ENCODE results near the gene MTURN. TPM values are rescaled to one million over a fixed set of nuclear protein-coding genes. Genes with fewer than 3 reads are reported as not detected.

The MTURN gene
- total and polyA plus RNA-seq, 2 donors from 2014 or later: 54.7 to 80.1 TPM

- H3K9me3 ChIP-seq (ENCODE audit: control insufficient read depth in 2 of 3, insufficient read depth in 1 of 3, low read length in 3 of 3): no peaks in the 10 kb centered on the region
- no peaks in the 10 kb centered on the region for H3K36me3 ChIP-seq (ENCODE audit: control insufficient read depth in 2 of 3, insufficient read depth in 3 of 3, low read length in 3 of 3)
- DNase-seq: no peak
- no peak for FAIRE-seq
- H3K27ac ChIP-seq (ENCODE audit: low read depth in 2 of 2, low read length in 2 of 2): no peak overlapping the region
- no peak overlapping the region for H3K9ac ChIP-seq (ENCODE audit: low read length in 3 of 3)
- H3K4me1 ChIP-seq (ENCODE audit: control insufficient read depth in 2 of 3, insufficient read depth in 2 of 3, low read depth in 1 of 3, low read length in 3 of 3): peaks cover 0 to 31% (median 11%) of the 10 kb centered on the region in 3 donors
- intact Hi-C loops (cut with DNase I): no loop called here
- TF ChIP-seq CTCF (IDR thresholded peaks at IDR 0.05; ENCODE audit: borderline replicate concordance, extremely low read depth, insufficient read depth): no peak
- H3K4me3 ChIP-seq (ENCODE audit: low read length in 3 of 3): no peak overlapping the region
- no peaks in the 10 kb centered on the region for H3K27me3 ChIP-seq (ENCODE audit: control insufficient read depth, insufficient read depth, low read length)
Observed at GRCh38 chr7:30181736-30182522, 47.1 kb downstream of the MTURN start.

- Histone ChIP-seq H3K27ac (ENCODE audit: low read depth in 2 of 2, low read length in 2 of 2) (no peak overlapping the region), H3K9me3 (ENCODE audit: control insufficient read depth in 2 of 3, insufficient read depth in 1 of 3, low read length in 3 of 3) (no peaks in the 10 kb centered on the region), H3K36me3 (ENCODE audit: control insufficient read depth in 2 of 3, insufficient read depth in 3 of 3, low read length in 3 of 3) (no peaks in the 10 kb centered on the region), H3K4me1 (ENCODE audit: control insufficient read depth in 2 of 3, insufficient read depth in 2 of 3, low read depth in 1 of 3, low read length in 3 of 3) (peaks cover 0 to 29% (median 7%) of the 10 kb centered on the region in 3 donors), H3K27me3 (ENCODE audit: control insufficient read depth, insufficient read depth, low read length) (no peaks in the 10 kb centered on the region), H3K9ac (ENCODE audit: low read length in 3 of 3) (no peak overlapping the region), H3K4me3 (ENCODE audit: low read length in 3 of 3) (no peak overlapping the region)
- no peak for FAIRE-seq
- TF ChIP-seq CTCF (IDR thresholded peaks at IDR 0.05; ENCODE audit: borderline replicate concordance, extremely low read depth, insufficient read depth): no peak
- intact Hi-C loops (cut with DNase I): no loop called here
- DNase-seq: no peak
Observed at GRCh38 chr7:30182814-30183213, 48.0 kb downstream of the MTURN start.

DNA sequence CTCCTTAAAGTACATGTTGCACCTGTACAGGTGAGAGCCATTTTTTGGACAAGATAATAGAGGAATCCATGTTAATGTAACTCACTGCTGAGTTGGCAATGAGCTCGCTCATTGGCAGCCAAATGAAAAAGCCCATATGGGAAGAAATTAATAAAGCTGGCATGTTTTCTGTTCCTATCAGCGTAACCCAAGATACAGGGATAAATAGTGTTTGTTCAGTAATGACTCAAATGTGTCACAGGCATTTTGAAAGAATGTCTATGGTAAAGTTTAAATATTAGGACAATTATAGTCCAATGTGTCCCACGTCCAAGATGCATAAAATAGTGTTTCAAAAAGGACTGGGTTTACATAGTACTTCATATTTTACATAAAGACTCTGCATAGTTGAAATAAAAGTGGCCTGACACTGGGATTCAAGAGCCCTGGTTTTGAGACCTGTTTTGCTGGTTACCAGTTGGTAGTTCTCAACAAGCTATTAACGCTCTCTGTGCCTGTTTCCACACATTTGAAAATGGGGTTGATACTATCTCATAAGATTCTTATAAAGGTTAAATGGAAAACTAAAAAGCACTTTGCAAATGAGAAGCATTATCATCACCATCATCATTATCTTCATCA lies 49.1 kb downstream of the MTURN start:
- Histone ChIP-seq H3K4me3 (ENCODE audit: low read length in 3 of 3) (no peak overlapping the region), H3K4me1 (ENCODE audit: control insufficient read depth in 2 of 3, insufficient read depth in 2 of 3, low read depth in 1 of 3, low read length in 3 of 3) (peaks cover 0 to 21% (median 5%) of the 10 kb centered on the region in 3 donors), H3K36me3 (ENCODE audit: control insufficient read depth in 2 of 3, insufficient read depth in 3 of 3, low read length in 3 of 3) (no peaks in the 10 kb centered on the region), H3K9ac (ENCODE audit: low read length in 3 of 3) (no peak overlapping the region), H3K27ac (ENCODE audit: low read depth in 2 of 2, low read length in 2 of 2) (no peak overlapping the region), H3K9me3 (ENCODE audit: control insufficient read depth in 2 of 3, insufficient read depth in 1 of 3, low read length in 3 of 3) (no peaks in the 10 kb centered on the region), H3K27me3 (ENCODE audit: control insufficient read depth, insufficient read depth, low read length) (no peaks in the 10 kb centered on the region)
- DNase-seq (no peak), FAIRE-seq (no peak)
- no peak for TF ChIP-seq CTCF (IDR thresholded peaks at IDR 0.05; ENCODE audit: borderline replicate concordance, extremely low read depth, insufficient read depth)
- intact Hi-C loops (cut with DNase I): no loop called here

Measured in kidney (tissue), 14 donors.